Inflammatory macrophage (primary cell): ENCODE results near the gene PIGQ.
A peak's percentile ranks its signal among the peaks of the same experiment; 100 is the strongest.

Experiments used
- DNase-seq, 2 donors: peaks; one replicate each; pipeline ENCODE4 v3.0.0-alpha.2; 2020 to 2022

The PIGQ gene

GRCh38 chr16:629833-630248 lies 60.1 kb downstream of the PIGQ start:
- peak in 1 of 2 donors; percentile 26 for DNase-seq

- DNase-seq: peak; percentile 22 to 42
These were observed 60.6 kb downstream of the PIGQ start for GRCh38 chr16:630249-630814.

GRCh38 chr16:630815-631405 lies 61.1 kb downstream of the PIGQ start, which contains the start of gene WFIKKN1:
Gene WFIKKN1, plus strand, starts transcription at chr16:630985. Its CDS starts 269 bp downstream, at chr16:631254.
- DNase-seq: no peak

- no peak for DNase-seq
These were observed 62.1 kb downstream of the PIGQ start for GRCh38 chr16:631808-632358.

- no peak for DNase-seq
These were observed 62.9 kb downstream of the PIGQ start for GRCh38 chr16:632486-633335.

- DNase-seq: no peak
These were observed 63.7 kb downstream of the PIGQ start for GRCh38 chr16:633336-634050.
